CD4-positive, CD25-positive, alpha-beta regulatory T cell (primary cell): ENCODE measurements around the gene AP1S1. TPM values are rescaled to one million over a fixed set of nuclear protein-coding genes. Genes with fewer than 3 reads are reported as not detected.
A peak's percentile ranks its signal among the peaks of the same experiment; 100 is the strongest.

Source experiments
- ATAC-seq, 2 donors: fragments of 150-1000 bp; cut with Tn5 transposase; one replicate each; pipeline ENCODE4 v1.10.0; 2021; ENCODE audit warnings: low read depth in 2 of 2, moderate number of reproducible peaks in 2 of 2, moderate library complexity in 1 of 2
- DNase-seq, 3 donors: peaks; one replicate each; pipeline versions ENCODE4 v3.0.0 to v3.0.0-alpha.2; 2012 to 2022; ENCODE audit warnings: mixed read lengths in 1 of 3
- H3K27ac ChIP-seq: one replicate; pipeline ENCODE4 v1.7.0; 2013; ENCODE audit warnings: mild to moderate bottlenecking, low read length; ENCODE audit not compliant: insufficient read depth, poor library complexity, severe bottlenecking
- H3K27me3 ChIP-seq: one replicate; pipeline ENCODE4 v1.7.0; 2013; ENCODE audit warnings: low read length; ENCODE audit not compliant: control insufficient read depth, insufficient read depth
- H3K36me3 ChIP-seq: one replicate; pipeline ENCODE4 v1.7.0; 2013; ENCODE audit warnings: mild to moderate bottlenecking, low read length, moderate library complexity; ENCODE audit not compliant: control insufficient read depth, insufficient read depth
- H3K4me1 ChIP-seq: 2 replicates; pipeline ENCODE4 v1.7.0; 2013; ENCODE audit warnings: mild to moderate bottlenecking, low read length; ENCODE audit not compliant: insufficient read depth, control insufficient read depth, poor library complexity, severe bottlenecking
- H3K4me3 ChIP-seq: one replicate; pipeline ENCODE4 v1.7.0; 2013; ENCODE audit warnings: low read depth, mild to moderate bottlenecking, low read length, moderate library complexity
- H3K9me3 ChIP-seq, 2 experiments: 1 replicate in 1 of 2; 2 replicates in 1 of 2; pipeline ENCODE4 v1.7.0; 2013; ENCODE audit warnings: low read length in 2 of 2, mild to moderate bottlenecking in 1 of 2, moderate library complexity in 1 of 2; ENCODE audit not compliant: control insufficient read depth in 2 of 2
- H3K27ac Mint-ChIP-seq, 3 donors: one replicate each; pipeline ENCODE4 v1.8.0; 2020 to 2022; ENCODE audit warnings: mild to moderate bottlenecking in 3 of 3, mixed read lengths in 3 of 3, moderate library complexity in 2 of 3
- H3K27me3 Mint-ChIP-seq: one replicate; pipeline ENCODE4 v1.8.0; 2022; ENCODE audit warnings: mild to moderate bottlenecking, mixed read lengths
- H3K36me3 Mint-ChIP-seq: one replicate; pipeline ENCODE4 v1.8.0; 2020; ENCODE audit warnings: mixed read lengths
- H3K4me1 Mint-ChIP-seq, 4 donors: one replicate each; pipeline ENCODE4 v1.8.0; 2020 to 2022; ENCODE audit warnings: mixed read lengths in 4 of 4, mild to moderate bottlenecking in 1 of 4
- H3K4me3 Mint-ChIP-seq, 4 donors: one replicate each; pipeline ENCODE4 v1.8.0; 2020 to 2022; ENCODE audit warnings: mild to moderate bottlenecking in 4 of 4, mixed read lengths in 4 of 4, moderate library complexity in 3 of 4
- H3K9me3 Mint-ChIP-seq, 7 donors: one replicate each; pipeline ENCODE4 v1.8.0; 2020 to 2022; ENCODE audit warnings: mixed read lengths in 7 of 7, mild to moderate bottlenecking in 3 of 7, moderate library complexity in 2 of 7
- polyA plus RNA-seq, 4 donors: library from polyadenylated mRNA; unstranded; fragments of 300-500 nt; fragmentation: Illumina TruSeq; gene quantifications; one replicate each; pipeline ENCODE4 v1.2.3, GENCODE V29; 2021
- total RNA-seq: library from RNA; stranded (reverse); gene quantifications from one replicate; pipeline ENCODE4 v1.2.3, GENCODE V29; 2022

The AP1S1 gene
- total and polyA plus RNA-seq, 5 donors from 2014 or later = 5.4 to 14.5 (median 7.1) TPM

DNA sequence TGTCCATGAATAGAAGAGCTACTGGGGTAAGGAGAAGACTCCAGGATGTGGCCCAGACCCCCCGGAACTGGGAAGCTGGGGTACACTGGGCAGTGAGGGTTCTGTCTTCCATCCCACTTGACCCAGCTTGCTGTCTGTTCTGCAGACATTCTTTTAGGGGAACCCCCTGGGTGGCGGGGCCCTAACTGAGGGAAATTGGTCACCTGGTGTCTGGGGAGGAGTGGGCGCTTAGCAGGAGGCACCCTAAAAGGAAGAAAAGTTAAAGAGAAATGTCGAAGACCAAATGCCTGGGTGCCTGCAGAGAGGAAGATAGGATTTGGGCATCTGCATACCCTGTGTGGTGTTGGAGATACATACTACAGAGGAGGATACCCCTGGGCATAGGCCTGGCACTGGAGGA is 1.0 kb downstream of the AP1S1 start:
- Histone ChIP-seq H3K36me3 (peaks cover 5% of the 10 kb centered on the region), H3K27ac (no peak overlapping the region), H3K4me3 (peak overlapping the region; percentile 35), H3K27me3 (no peaks in the 10 kb centered on the region), H3K9me3 (no peaks in the 10 kb centered on the region), H3K4me1 (peaks cover 10% of the 10 kb centered on the region)
- DNase-seq (no peak), ATAC-seq (no peak)
- peaks cover 0 to 17% (median 6%) of the 10 kb centered on the region in 4 donors for H3K4me1 Mint-ChIP-seq
- H3K36me3 Mint-ChIP-seq = peaks cover 15% of the 10 kb centered on the region
- H3K27ac Mint-ChIP-seq = peak overlapping the region in 2 of 3 donors; percentile 26 to 61
- peak overlapping the region; percentile 79 to 93 (median 92) for H3K4me3 Mint-ChIP-seq
- peaks cover 0 to 2% (median 0%) of the 10 kb centered on the region in 7 donors for H3K9me3 Mint-ChIP-seq
- H3K27me3 Mint-ChIP-seq = peaks cover 26% of the 10 kb centered on the region

DNA sequence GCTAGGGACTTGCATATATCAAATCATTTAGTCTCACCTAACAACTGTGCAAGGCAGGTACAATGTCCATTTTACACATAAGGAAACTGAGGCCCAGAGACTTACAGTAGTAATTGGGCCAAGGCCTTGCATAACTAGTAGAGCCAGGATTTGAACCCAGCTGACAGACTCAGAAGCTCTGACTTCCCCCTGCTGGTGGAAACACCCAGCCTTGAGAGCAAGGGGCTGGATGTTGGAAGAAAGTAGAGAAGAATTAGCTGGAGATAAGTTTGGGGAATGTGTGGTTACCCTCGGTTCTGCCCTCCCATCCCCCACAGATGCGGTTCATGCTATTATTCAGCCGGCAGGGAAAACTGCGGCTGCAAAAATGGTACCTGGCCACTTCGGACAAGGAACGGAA is 2.0 kb downstream of the AP1S1 start:
- H3K9me3 Mint-ChIP-seq = peaks cover 0 to 2% (median 0%) of the 10 kb centered on the region in 7 donors
- Histone ChIP-seq H3K36me3 (peaks cover 5% of the 10 kb centered on the region), H3K9me3 (no peaks in the 10 kb centered on the region), H3K27ac (no peak overlapping the region), H3K4me1 (peaks cover 10% of the 10 kb centered on the region), H3K4me3 (no peak overlapping the region), H3K27me3 (no peaks in the 10 kb centered on the region)
- peaks cover 0 to 17% (median 6%) of the 10 kb centered on the region in 4 donors for H3K4me1 Mint-ChIP-seq
- no peak overlapping the region for H3K27ac Mint-ChIP-seq
- H3K27me3 Mint-ChIP-seq = peaks cover 24% of the 10 kb centered on the region
- no peak for DNase-seq
- no peak for ATAC-seq
- peaks cover 15% of the 10 kb centered on the region for H3K36me3 Mint-ChIP-seq
- H3K4me3 Mint-ChIP-seq = peak overlapping the region in 2 of 4 donors; percentile 61 to 73

DNA sequence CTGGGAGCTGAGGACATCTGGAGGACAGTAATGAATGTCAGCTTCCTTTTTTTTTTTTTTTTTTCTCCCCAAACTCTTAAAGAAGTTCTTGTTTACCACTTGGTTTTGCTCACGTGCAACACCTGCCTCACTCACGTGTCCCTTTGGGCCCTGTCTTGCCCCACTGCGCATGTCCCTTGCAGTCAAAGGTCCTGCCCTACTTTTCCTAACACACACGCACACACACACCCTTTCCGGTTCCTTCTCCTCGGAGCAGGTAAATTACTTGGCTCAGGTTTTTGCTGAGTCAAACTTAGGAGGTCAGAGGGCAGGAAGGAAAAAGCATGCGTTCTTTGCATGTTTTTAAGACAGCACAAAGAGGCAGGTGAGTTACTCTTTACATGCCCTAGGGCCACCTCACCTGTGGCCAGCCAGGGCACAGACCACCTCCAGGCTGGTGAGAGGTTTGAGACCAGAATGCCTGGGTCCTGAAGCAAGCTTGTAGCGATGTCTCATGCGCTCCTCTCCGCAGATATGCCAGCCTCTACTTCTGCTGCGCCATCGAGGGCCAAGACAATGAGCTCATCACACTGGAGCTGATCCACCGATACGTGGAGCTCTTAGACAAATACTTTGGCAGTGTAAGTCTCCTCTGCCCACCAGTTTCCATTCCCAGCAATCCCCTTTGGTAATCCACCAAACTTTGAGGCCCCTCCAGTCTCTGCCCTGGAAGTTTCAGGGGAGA is 2.8 kb downstream of the AP1S1 start:
- Mint-ChIP-seq H3K27ac (no peak overlapping the region), H3K9me3 (peaks cover 0 to 2% (median 0%) of the 10 kb centered on the region in 7 donors), H3K4me1 (peaks cover 0 to 17% (median 6%) of the 10 kb centered on the region in 4 donors), H3K27me3 (peaks cover 21% of the 10 kb centered on the region), H3K4me3 (peak overlapping the region in 2 of 4 donors; percentile 15 to 73), H3K36me3 (peaks cover 15% of the 10 kb centered on the region)
- H3K27ac ChIP-seq = no peak overlapping the region
- peaks cover 5% of the 10 kb centered on the region for H3K36me3 ChIP-seq
- no peaks in the 10 kb centered on the region for H3K27me3 ChIP-seq
- H3K9me3 ChIP-seq = no peaks in the 10 kb centered on the region
- ATAC-seq = no peak
- no peak for DNase-seq
- peaks cover 10% of the 10 kb centered on the region for H3K4me1 ChIP-seq
- no peak overlapping the region for H3K4me3 ChIP-seq

DNA sequence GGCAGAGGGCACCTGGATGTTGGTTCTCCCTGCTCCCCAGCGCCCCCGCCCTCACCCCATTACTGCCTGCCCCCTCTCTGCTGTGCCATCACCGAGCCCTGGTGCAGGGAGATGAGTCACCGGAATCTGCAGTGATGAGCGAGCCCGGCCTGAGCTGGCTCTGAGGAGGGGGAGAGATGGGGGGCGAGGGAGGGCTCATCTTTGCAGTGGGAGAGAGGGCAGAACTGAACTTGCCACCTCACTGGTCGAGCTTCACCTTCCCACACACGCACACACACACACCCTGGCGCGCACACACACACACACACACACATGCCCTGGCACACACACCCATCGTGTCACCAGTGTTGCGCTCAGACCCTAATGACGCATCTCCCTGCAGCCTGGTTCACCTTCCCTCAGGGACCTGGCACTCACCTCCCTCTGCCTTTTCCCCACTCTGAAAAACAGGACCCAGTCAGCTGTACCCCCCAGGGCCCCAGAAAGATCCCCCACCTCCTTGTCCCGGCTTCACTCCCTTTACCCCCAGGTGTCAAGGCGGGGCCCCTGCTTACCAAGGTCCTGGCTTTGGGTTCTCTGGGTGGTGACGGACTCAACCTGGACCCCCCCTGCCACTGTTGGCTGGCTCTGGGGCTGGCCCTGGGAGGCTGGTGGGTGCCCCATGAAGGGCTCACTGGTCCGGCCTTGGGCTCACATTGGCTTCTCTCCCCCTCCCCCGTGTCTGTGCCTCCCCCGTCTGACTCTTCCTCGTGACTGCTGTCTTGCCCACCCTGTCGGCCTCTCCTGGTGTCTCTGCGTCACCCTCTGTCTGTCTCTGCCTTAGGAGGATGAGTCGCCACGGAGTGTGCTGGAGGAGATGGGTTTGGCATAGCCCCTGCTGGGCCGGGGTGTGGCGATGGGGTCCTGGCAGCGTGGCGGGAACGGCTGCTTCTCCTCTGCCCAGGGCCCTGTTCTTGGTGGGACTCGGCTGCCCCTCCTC is 5.7 kb downstream of the AP1S1 start:
- DNase-seq (no peak), ATAC-seq (no peak)
- H3K4me3 ChIP-seq = no peak overlapping the region
- H3K4me1 Mint-ChIP-seq = peaks cover 0 to 24% (median 10%) of the 10 kb centered on the region in 4 donors
- H3K27ac ChIP-seq = no peak overlapping the region
- H3K9me3 Mint-ChIP-seq = peaks cover 0 to 2% (median 0%) of the 10 kb centered on the region in 7 donors
- peaks cover 5% of the 10 kb centered on the region for H3K36me3 ChIP-seq
- H3K27me3 Mint-ChIP-seq = peaks cover 23% of the 10 kb centered on the region
- H3K36me3 Mint-ChIP-seq = peaks cover 15% of the 10 kb centered on the region
- no peak overlapping the region for H3K27ac Mint-ChIP-seq
- peak overlapping the region in 1 of 4 donors; percentile 72 for H3K4me3 Mint-ChIP-seq
- H3K4me1 ChIP-seq = peaks cover 29% of the 10 kb centered on the region
- peaks cover 3% of the 10 kb centered on the region for H3K27me3 ChIP-seq
- H3K9me3 ChIP-seq = no peaks in the 10 kb centered on the region

DNA sequence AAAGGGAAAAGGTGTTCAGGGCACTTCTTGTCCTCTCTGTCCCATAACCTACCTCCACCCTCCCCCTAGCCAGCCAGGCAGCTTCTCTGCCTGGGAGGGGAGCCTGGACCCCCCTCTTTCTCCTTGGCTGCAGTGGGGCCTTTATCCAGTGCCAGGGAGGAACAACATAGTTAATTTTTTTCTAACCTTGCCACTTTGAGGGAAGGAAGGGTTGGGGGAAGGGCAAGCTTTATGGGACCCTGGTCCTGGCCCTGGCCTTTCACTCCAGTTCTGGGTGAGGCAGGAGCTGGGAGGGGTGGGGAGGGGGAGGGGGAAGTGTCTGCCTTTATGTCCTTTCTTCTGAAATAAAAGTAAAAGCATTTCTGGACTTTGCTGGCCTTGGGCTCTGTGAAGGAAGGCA is 6.6 kb downstream of the AP1S1 start:
- Histone ChIP-seq H3K27ac (no peak overlapping the region), H3K9me3 (no peaks in the 10 kb centered on the region), H3K36me3 (peaks cover 5% of the 10 kb centered on the region), H3K27me3 (peaks cover 4% of the 10 kb centered on the region), H3K4me1 (peaks cover 33% of the 10 kb centered on the region), H3K4me3 (no peak overlapping the region)
- no peak for ATAC-seq
- Mint-ChIP-seq H3K27me3 (peaks cover 26% of the 10 kb centered on the region), H3K36me3 (peaks cover 15% of the 10 kb centered on the region), H3K4me3 (peak overlapping the region in 2 of 4 donors; percentile 43 to 72), H3K27ac (no peak overlapping the region), H3K4me1 (peaks cover 0 to 24% (median 11%) of the 10 kb centered on the region in 4 donors), H3K9me3 (peaks cover 0 to 5% (median 0%) of the 10 kb centered on the region in 7 donors)
- no peak for DNase-seq

DNA sequence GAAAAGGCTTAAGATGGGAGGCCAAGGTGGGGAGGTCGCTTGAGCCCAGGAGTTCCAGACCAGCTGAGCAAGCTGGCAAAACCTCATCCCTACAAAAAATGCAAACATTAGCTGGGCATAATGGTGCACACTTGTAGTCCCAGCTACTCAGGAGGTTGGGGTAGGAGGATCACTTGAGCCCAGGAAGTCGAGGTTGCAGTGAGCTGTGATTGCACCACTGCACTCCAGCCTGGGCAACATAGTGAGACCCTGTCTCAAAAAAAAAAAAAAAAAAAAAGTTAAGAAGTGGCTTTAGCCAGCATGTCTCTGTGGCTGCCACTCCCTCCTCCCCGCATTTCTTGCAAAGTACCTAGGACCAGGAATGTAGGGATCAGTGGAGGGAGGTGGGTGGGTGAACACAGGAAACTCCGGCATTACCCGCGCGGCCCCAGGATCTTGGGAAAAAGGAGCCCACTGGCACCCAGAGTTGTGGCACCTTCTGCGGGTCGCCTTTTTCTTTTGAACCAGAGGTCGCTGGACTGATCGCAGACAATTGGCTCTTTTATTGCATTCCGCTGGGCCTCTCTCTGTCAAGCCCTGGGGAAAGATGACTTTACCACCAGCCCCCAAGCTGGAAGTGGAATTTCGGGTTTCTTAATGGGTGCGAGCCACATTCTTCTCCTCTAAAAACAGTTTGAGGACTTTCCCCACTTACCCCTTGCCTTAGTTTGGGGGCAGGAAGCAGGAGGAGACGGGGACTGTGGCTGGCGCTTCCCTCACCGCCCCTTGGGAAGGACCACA is 7.6 kb downstream of the AP1S1 start:
- no peak overlapping the region for H3K27ac ChIP-seq
- ATAC-seq (no peak), DNase-seq (no peak)
- H3K9me3 ChIP-seq = no peaks in the 10 kb centered on the region
- Mint-ChIP-seq H3K4me3 (peak overlapping the region; percentile 72 to 89 (median 83)), H3K36me3 (peaks cover 13% of the 10 kb centered on the region), H3K9me3 (peaks cover 0 to 4% (median 0%) of the 10 kb centered on the region in 7 donors), H3K27me3 (peaks cover 32% of the 10 kb centered on the region), H3K27ac (no peak overlapping the region), H3K4me1 (peaks cover 0 to 28% (median 14%) of the 10 kb centered on the region in 4 donors)
- no peak overlapping the region for H3K4me3 ChIP-seq
- peaks cover 38% of the 10 kb centered on the region for H3K4me1 ChIP-seq
- H3K27me3 ChIP-seq = peaks cover 7% of the 10 kb centered on the region
- peaks cover 5% of the 10 kb centered on the region for H3K36me3 ChIP-seq
